Skeletal muscle tissue (tissue), 4 donors: ENCODE results near the gene EPAS1. TPM values are rescaled to one million over a fixed set of nuclear protein-coding genes. Genes with fewer than 3 reads are reported as not detected.

Source experiments
- H3K27ac ChIP-seq: one replicate; pipeline ENCODE4 v1.7.0; 2013; ENCODE audit warnings: mild to moderate bottlenecking, low read depth, low read length, inconsistent platforms
- H3K27me3 ChIP-seq, 3 donors: one replicate each; pipeline ENCODE4 v1.7.0; 2013; ENCODE audit warnings: low read length in 3 of 3; ENCODE audit not compliant: control insufficient read depth in 3 of 3, insufficient read depth in 3 of 3
- H3K36me3 ChIP-seq, 3 donors: one replicate each; pipeline ENCODE4 v1.7.0; 2013; ENCODE audit warnings: low read length in 3 of 3; ENCODE audit not compliant: control insufficient read depth in 3 of 3, insufficient read depth in 3 of 3
- H3K4me1 ChIP-seq, 3 donors: one replicate each; pipeline ENCODE4 v1.7.0; 2013; ENCODE audit warnings: low read length in 3 of 3, mild to moderate bottlenecking in 3 of 3; ENCODE audit not compliant: control insufficient read depth in 3 of 3, insufficient read depth in 3 of 3
- H3K4me3 ChIP-seq, 3 donors: one replicate each; pipeline ENCODE4 v1.7.0; 2013; ENCODE audit warnings: low read length in 3 of 3
- H3K9ac ChIP-seq, 3 donors: one replicate each; pipeline ENCODE4 v1.7.0; 2013; ENCODE audit warnings: low read length in 3 of 3, mild to moderate bottlenecking in 3 of 3, moderate library complexity in 2 of 3, low read depth in 1 of 3
- H3K9me3 ChIP-seq, 3 donors: one replicate each; pipeline ENCODE4 v1.7.0; 2013; ENCODE audit warnings: low read length in 3 of 3; ENCODE audit not compliant: control insufficient read depth in 3 of 3
- total RNA-seq: library from RNA; depleted of rRNA; stranded (reverse); fragments of >200 nt; gene quantifications from one replicate; pipeline ENCODE4 v1.2.3, GENCODE V29; 2014
- donor health status: Osteomylitis.

EPAS1 gene
- total RNA-seq, 1 donor from 2014 or later, result 13.6 TPM

DNA sequence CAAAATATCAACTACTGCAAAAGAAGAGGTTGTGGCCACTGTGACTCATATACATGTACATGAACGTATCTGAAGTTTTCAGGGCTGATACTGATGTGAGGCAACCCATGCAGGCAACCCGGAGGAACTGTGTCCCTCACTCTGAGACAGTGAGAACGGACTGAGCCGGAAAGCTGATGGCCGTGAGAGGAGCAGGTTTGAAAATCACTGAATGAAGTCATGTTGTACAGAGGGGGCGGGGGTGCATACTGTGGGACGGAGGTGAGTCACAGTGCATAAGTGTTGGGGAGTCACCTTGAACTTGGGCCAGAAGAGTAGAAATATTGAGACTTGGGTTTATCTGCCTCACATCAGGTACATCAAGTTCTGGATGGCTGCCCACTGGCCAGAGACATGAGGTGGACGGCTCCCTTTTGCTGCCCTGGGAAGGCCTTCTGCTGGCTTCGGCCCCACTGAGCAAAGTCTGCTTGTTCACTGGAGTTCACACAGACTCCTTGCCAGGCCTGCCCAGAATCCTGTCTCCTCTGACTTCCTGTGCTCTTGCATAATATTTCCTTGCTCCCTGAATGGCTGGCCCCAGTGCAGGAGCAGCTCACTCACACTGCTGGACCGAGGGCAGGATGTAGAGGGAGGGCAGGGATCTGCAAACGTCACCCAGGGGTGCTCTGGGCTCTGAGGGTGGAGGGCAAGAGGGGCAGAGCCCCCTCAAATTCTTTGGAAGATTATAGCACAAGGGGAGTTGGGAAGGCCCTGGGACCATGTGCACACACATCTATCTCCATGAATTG is 18.1 kb downstream of the EPAS1 start:
- Histone ChIP-seq H3K4me3 (peak overlapping the region in 1 of 3 donors; percentile 37), H3K36me3 (no peaks in the 10 kb centered on the region), H3K4me1 (peaks cover 32 to 45% (median 43%) of the 10 kb centered on the region in 3 donors), H3K9me3 (no peaks in the 10 kb centered on the region), H3K27me3 (no peaks in the 10 kb centered on the region), H3K9ac (peak overlapping the region in 1 of 3 donors; percentile 46), H3K27ac (peak overlapping the region; percentile 68)

GRCh38 chr2:46317094-46317486 is 19.9 kb downstream of the EPAS1 start:
- Histone ChIP-seq H3K9ac (no peak overlapping the region), H3K9me3 (no peaks in the 10 kb centered on the region), H3K4me3 (no peak overlapping the region), H3K36me3 (no peaks in the 10 kb centered on the region), H3K27ac (no peak overlapping the region), H3K27me3 (no peaks in the 10 kb centered on the region), H3K4me1 (peaks cover 27 to 42% (median 32%) of the 10 kb centered on the region in 3 donors)

DNA sequence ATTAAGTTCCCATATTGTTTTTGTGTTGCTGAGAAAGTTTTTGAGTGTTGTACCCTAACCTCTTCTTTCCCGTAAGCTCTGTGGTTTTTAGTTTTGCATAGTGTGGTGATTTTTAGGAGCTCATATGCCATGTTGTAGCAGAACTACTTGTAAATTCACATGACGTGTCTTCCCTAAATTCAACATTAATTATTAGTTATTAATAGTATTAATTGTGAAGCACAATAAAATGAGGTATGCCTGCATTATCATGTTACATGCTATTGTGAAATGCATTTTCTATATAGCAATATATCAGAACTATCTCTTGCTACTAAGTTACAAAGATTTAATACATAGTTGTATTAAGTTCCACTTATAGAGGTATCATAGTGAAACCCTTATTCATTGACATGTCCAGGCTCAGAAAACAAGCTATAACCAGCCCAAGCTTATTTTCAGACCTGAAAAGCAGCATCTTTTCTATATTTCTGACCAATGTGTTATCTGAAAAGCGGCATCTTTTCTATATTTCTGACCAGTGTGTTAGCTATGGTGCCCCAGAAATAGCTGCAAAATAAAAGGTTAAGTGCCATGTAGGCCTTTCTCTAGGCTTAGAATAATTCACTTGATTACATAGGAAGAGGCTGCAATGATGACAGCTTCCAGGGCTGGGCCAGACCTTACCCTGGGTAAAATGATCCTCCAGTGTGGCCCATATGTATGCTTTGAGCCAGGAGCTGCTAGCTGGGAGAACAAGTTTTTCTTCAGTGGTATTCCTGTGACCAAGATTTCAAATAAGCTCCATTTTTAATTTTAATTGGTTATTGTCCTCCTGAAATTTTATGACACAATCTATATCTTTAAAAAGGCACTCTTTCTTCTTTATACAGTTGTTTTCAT is 21.6 kb downstream of the EPAS1 start:
- H3K27ac ChIP-seq, result no peak overlapping the region
- no peaks in the 10 kb centered on the region for H3K36me3 ChIP-seq
- H3K27me3 ChIP-seq, result no peaks in the 10 kb centered on the region
- no peak overlapping the region for H3K4me3 ChIP-seq
- no peak overlapping the region for H3K9ac ChIP-seq
- H3K4me1 ChIP-seq, result peaks cover 27 to 34% (median 28%) of the 10 kb centered on the region in 3 donors
- H3K9me3 ChIP-seq, result no peaks in the 10 kb centered on the region

- H3K27me3 ChIP-seq, result no peaks in the 10 kb centered on the region
- H3K4me1 ChIP-seq, result peaks cover 20 to 29% (median 26%) of the 10 kb centered on the region in 3 donors
- no peak overlapping the region for H3K9ac ChIP-seq
- H3K9me3 ChIP-seq, result no peaks in the 10 kb centered on the region
- H3K4me3 ChIP-seq, result no peak overlapping the region
- H3K36me3 ChIP-seq, result no peaks in the 10 kb centered on the region
- H3K27ac ChIP-seq, result peak overlapping the region; percentile 5
These were observed 22.5 kb downstream of the EPAS1 start for GRCh38 chr2:46319711-46320110.

- Histone ChIP-seq H3K4me3 (peak overlapping the region in 1 of 3 donors; percentile 1), H3K36me3 (no peaks in the 10 kb centered on the region), H3K9ac (no peak overlapping the region), H3K4me1 (peaks cover 20 to 33% (median 26%) of the 10 kb centered on the region in 3 donors), H3K27ac (peak overlapping the region; percentile 5), H3K9me3 (no peaks in the 10 kb centered on the region), H3K27me3 (no peaks in the 10 kb centered on the region)
These were observed 22.9 kb downstream of the EPAS1 start for GRCh38 chr2:46320141-46320567.

- Histone ChIP-seq H3K9me3 (no peaks in the 10 kb centered on the region), H3K27me3 (no peaks in the 10 kb centered on the region), H3K27ac (no peak overlapping the region), H3K4me1 (peaks cover 32 to 44% (median 34%) of the 10 kb centered on the region in 3 donors), H3K9ac (no peak overlapping the region), H3K36me3 (no peaks in the 10 kb centered on the region), H3K4me3 (no peak overlapping the region)
These were observed 26.5 kb downstream of the EPAS1 start for GRCh38 chr2:46323730-46324129.

- no peaks in the 10 kb centered on the region for H3K27me3 ChIP-seq
- no peak overlapping the region for H3K9ac ChIP-seq
- H3K36me3 ChIP-seq, result no peaks in the 10 kb centered on the region
- H3K4me1 ChIP-seq, result peaks cover 28 to 50% (median 37%) of the 10 kb centered on the region in 3 donors
- no peaks in the 10 kb centered on the region for H3K9me3 ChIP-seq
- no peak overlapping the region for H3K4me3 ChIP-seq
- H3K27ac ChIP-seq, result no peak overlapping the region
These were observed 28.1 kb downstream of the EPAS1 start for GRCh38 chr2:46325182-46325928.

- Histone ChIP-seq H3K27me3 (no peaks in the 10 kb centered on the region), H3K9me3 (no peaks in the 10 kb centered on the region), H3K9ac (no peak overlapping the region), H3K4me1 (peaks cover 36 to 60% (median 44%) of the 10 kb centered on the region in 3 donors), H3K27ac (no peak overlapping the region), H3K4me3 (no peak overlapping the region), H3K36me3 (no peaks in the 10 kb centered on the region)
These were observed 29.2 kb downstream of the EPAS1 start for GRCh38 chr2:46326231-46326980.

- H3K9ac ChIP-seq, result no peak overlapping the region
- H3K27me3 ChIP-seq, result no peaks in the 10 kb centered on the region
- H3K4me1 ChIP-seq, result peaks cover 45 to 71% (median 55%) of the 10 kb centered on the region in 3 donors
- no peaks in the 10 kb centered on the region for H3K36me3 ChIP-seq
- no peak overlapping the region for H3K27ac ChIP-seq
- H3K9me3 ChIP-seq, result no peaks in the 10 kb centered on the region
- no peak overlapping the region for H3K4me3 ChIP-seq
These were observed 30.4 kb downstream of the EPAS1 start for GRCh38 chr2:46327627-46328026.
